ENCODE measurements around the gene LSM8. TPM values are rescaled to one million over a fixed set of nuclear protein-coding genes. Genes with fewer than 3 reads are reported as not detected.

LSM8 gene
- total RNA-seq, 3 donors from 2014 or later = 34.7 to 52.3 (median 49.9) TPM

- Histone ChIP-seq H3K27me3 (no peaks in the 10 kb centered on the region), H3K27ac (no peak overlapping the region), H3K36me3 (no peaks in the 10 kb centered on the region), H3K9me3 (no peaks in the 10 kb centered on the region), H3K4me1 (no peaks in the 10 kb centered on the region), H3K4me3 (no peak overlapping the region)
- TF ChIP-seq POLR2AphosphoS5 (IDR thresholded peaks at IDR 0.05) (no peak), CTCF (IDR thresholded peaks at IDR 0.05) (no peak), POLR2A (IDR thresholded peaks at IDR 0.05) (no peak)
- DNase-seq (ENCODE audit: low spot score in 2 of 2) = no peak
- intact Hi-C loops (cut with DNase I; ENCODE audit: low total_unique reads) = no loop called here
Measured at GRCh38 chr7:118169146-118169545, 14.8 kb upstream of the LSM8 start.

- Histone ChIP-seq H3K4me3 (no peak overlapping the region), H3K27ac (no peak overlapping the region), H3K36me3 (no peaks in the 10 kb centered on the region), H3K27me3 (no peaks in the 10 kb centered on the region), H3K9me3 (no peaks in the 10 kb centered on the region), H3K4me1 (no peaks in the 10 kb centered on the region)
- TF ChIP-seq CTCF (IDR thresholded peaks at IDR 0.05) = no peak
- no peak for TF ChIP-seq POLR2AphosphoS5 (IDR thresholded peaks at IDR 0.05)
- TF ChIP-seq POLR2A (IDR thresholded peaks at IDR 0.05) = no peak
- intact Hi-C loops (cut with DNase I; ENCODE audit: low total_unique reads) = no loop called here
- no peak for DNase-seq (ENCODE audit: low spot score in 2 of 2)
Measured at GRCh38 chr7:118175740-118176139, 8.2 kb upstream of the LSM8 start.

- no peaks in the 10 kb centered on the region for H3K9me3 ChIP-seq
- H3K27ac ChIP-seq = no peak overlapping the region
- no peaks in the 10 kb centered on the region for H3K27me3 ChIP-seq
- TF ChIP-seq CTCF (IDR thresholded peaks at IDR 0.05) = no peak
- TF ChIP-seq POLR2A (IDR thresholded peaks at IDR 0.05) = no peak
- no peak for TF ChIP-seq POLR2AphosphoS5 (IDR thresholded peaks at IDR 0.05)
- H3K36me3 ChIP-seq = no peaks in the 10 kb centered on the region
- DNase-seq (ENCODE audit: low spot score in 2 of 2) = no peak
- intact Hi-C loops (cut with DNase I; ENCODE audit: low total_unique reads) = no loop called here
- no peak overlapping the region for H3K4me3 ChIP-seq
- H3K4me1 ChIP-seq = peaks cover 0 to 4% of the 10 kb centered on the region in 2 donors
Measured at GRCh38 chr7:118179191-118179590, 4.8 kb upstream of the LSM8 start.

- DNase-seq (ENCODE audit: low spot score in 2 of 2) = no peak
- TF ChIP-seq POLR2AphosphoS5 (IDR thresholded peaks at IDR 0.05) (no peak), POLR2A (IDR thresholded peaks at IDR 0.05) (no peak), CTCF (IDR thresholded peaks at IDR 0.05) (no peak)
- no peaks in the 10 kb centered on the region for H3K36me3 ChIP-seq
- peak overlapping the region; percentile 77 to 92 (median 84) for H3K4me3 ChIP-seq
- no peaks in the 10 kb centered on the region for H3K9me3 ChIP-seq
- intact Hi-C loops (cut with DNase I; ENCODE audit: low total_unique reads) = no loop called here
- H3K27me3 ChIP-seq = no peaks in the 10 kb centered on the region
- peaks cover 0 to 7% of the 10 kb centered on the region in 2 donors for H3K4me1 ChIP-seq
- peak overlapping the region; percentile 91 to 94 for H3K27ac ChIP-seq
Measured at GRCh38 chr7:118182593-118183427, 1.2 kb upstream of the LSM8 start.

- H3K36me3 ChIP-seq = no peaks in the 10 kb centered on the region
- H3K27me3 ChIP-seq = no peaks in the 10 kb centered on the region
- DNase-seq (ENCODE audit: low spot score in 2 of 2) = no peak
- peaks cover 0 to 7% of the 10 kb centered on the region in 2 donors for H3K4me1 ChIP-seq
- TF ChIP-seq CTCF (IDR thresholded peaks at IDR 0.05) (no peak), POLR2A (IDR thresholded peaks at IDR 0.05) (no peak), POLR2AphosphoS5 (IDR thresholded peaks at IDR 0.05) (no peak)
- intact Hi-C loops (cut with DNase I; ENCODE audit: low total_unique reads) = no loop called here
- H3K9me3 ChIP-seq = no peaks in the 10 kb centered on the region
- H3K27ac ChIP-seq = peak overlapping the region; percentile 91 to 94
- H3K4me3 ChIP-seq = peak overlapping the region; percentile 77 to 92 (median 84)
Measured at GRCh38 chr7:118183428-118183785, 557 bp upstream of the LSM8 start.
